A673 (cell line): ENCODE data around the gene LDLRAD3.

Experiments used
- EZH2 ChIP-seq: fragments of 200-600 bp; sonication (generic); IDR thresholded peaks from 2 replicates; pipeline ENCODE4 v1.6.1; 2017; ENCODE audit warnings: borderline replicate concordance, low read depth, mild to moderate bottlenecking, mixed read lengths, antibody characterized with exemption, low read length; ENCODE audit not compliant: poor library complexity, severe bottlenecking
- TF ChIP-seq, protein P1 (sequence below): fragments of 300-800, 200-600 bp; sonication (generic); conservative IDR thresholded peaks from 2 replicates; pipeline ENCODE4 v1.5.1; 2017; ENCODE audit warnings: low read depth, mild to moderate bottlenecking, antibody characterized with exemption, low read length, moderate library complexity, mixed read lengths

GRCh38 chr11:36062796-36063365, 119.0 kb downstream of the LDLRAD3 start:
- TF ChIP-seq, protein P1, sequence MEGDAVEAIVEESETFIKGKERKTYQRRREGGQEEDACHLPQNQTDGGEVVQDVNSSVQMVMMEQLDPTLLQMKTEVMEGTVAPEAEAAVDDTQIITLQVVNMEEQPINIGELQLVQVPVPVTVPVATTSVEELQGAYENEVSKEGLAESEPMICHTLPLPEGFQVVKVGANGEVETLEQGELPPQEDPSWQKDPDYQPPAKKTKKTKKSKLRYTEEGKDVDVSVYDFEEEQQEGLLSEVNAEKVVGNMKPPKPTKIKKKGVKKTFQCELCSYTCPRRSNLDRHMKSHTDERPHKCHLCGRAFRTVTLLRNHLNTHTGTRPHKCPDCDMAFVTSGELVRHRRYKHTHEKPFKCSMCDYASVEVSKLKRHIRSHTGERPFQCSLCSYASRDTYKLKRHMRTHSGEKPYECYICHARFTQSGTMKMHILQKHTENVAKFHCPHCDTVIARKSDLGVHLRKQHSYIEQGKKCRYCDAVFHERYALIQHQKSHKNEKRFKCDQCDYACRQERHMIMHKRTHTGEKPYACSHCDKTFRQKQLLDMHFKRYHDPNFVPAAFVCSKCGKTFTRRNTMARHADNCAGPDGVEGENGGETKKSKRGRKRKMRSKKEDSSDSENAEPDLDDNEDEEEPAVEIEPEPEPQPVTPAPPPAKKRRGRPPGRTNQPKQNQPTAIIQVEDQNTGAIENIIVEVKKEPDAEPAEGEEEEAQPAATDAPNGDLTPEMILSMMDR = no peak
- no peak for TF ChIP-seq EZH2
